PFSK-1 (cell line): ENCODE data around the gene CHRNE.

Experiments used
- POLR2AphosphoS5 ChIP-seq: IDR thresholded peaks from 2 replicates; pipeline ENCODE4 v1.6.1; 2012; ENCODE audit warnings: low read depth, mild to moderate bottlenecking, control low read depth, low read length, moderate library complexity
- REST ChIP-seq, 2 experiments: IDR thresholded peaks; 2 replicates each; pipeline versions ENCODE4 v1.6.1 to v1.8.0; 2011 to 2012; ENCODE audit warnings: low read depth in 2 of 2, low read length in 2 of 2, control low read depth in 1 of 2, inconsistent platforms in 1 of 2, mild to moderate bottlenecking in 1 of 2, moderate library complexity in 1 of 2; ENCODE audit not compliant: insufficient read depth in 1 of 2
- SIN3A ChIP-seq: IDR thresholded peaks from 2 replicates; pipeline ENCODE4 v1.6.1; 2012; ENCODE audit warnings: mild to moderate bottlenecking, low read length, moderate library complexity, borderline replicate concordance; ENCODE audit not compliant: insufficient read depth
- TAF1 ChIP-seq: IDR thresholded peaks from 2 replicates; pipeline ENCODE4 v1.6.1; 2012; ENCODE audit warnings: low read length, control low read depth, borderline replicate concordance; ENCODE audit not compliant: insufficient read depth

DNA sequence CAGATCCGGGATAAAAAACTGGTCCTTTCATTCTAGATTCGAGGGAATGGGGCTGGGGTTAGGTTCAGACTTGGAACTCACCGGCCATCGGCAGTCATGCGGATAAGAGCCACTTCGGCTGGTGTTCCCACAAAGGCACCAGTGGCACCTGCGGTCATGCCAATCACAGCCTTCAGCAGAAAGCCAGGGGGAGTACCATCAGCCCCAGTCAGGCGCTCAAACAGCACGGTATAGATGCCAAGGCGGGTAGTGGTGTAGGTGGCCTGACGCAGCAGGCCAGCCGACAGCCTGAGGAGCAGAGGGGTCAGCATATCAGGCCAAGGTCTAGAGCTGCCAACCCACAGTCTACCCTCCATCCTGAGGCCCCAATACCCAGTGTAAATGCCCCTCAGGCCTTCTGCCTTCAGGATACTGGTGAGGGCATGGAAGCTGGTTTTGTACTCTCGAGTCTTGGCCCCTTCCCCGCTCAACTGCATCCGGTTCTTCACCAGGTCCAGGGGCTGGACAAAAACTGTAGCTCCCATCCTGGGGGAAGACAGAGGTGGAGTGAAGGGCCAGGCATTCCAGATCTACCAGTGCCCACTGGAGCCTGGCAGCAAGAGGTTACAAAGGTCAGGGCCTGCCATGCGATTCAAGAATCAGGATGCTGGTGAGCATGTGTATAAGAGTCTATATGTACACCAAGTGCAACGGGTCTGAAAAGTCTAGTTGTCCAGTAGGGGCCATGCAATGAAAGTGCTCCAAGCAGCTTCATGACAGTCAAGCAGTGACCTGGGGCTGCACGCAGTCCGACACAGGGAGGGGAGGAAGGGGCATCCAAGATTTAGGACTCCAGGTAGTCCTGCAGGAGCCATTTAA is 36.0 kb upstream of the CHRNE start:
- TF ChIP-seq POLR2AphosphoS5 = no peak; the same call in 1 of the 2 replicates
- no peak for TF ChIP-seq TAF1
- no peak for TF ChIP-seq REST (IDR thresholded peaks at IDR 0.05; ENCODE audit: insufficient read depth in 1 of 2, low read depth in 2 of 2, low read length in 2 of 2)
- TF ChIP-seq SIN3A = no peak
